H1 (cell line): ENCODE results near the gene NDUFA7. TPM values are rescaled to one million over a fixed set of nuclear protein-coding genes. Genes with fewer than 3 reads are reported as not detected.

Experiments
- ASH2L ChIP-seq: fragments of 200-600, 300-600 bp; sonication (generic); IDR thresholded peaks from one replicate; pipeline ENCODE4 v1.7.1; 2017; ENCODE audit warnings: low read length
- BCL11A ChIP-seq, 2 experiments: IDR thresholded peaks; one replicate each; pipeline ENCODE4 v1.6.1; 2011; ENCODE audit warnings: low read depth in 2 of 2, low read length in 2 of 2, mild to moderate bottlenecking in 2 of 2
- CBX5 ChIP-seq: fragments of 300-800, 300-1000 bp; sonication (generic); IDR thresholded peaks from 2 replicates; pipeline ENCODE4 v1.7.1; 2016; ENCODE audit warnings: antibody characterized with exemption, low read length, low read depth
- CHD1 ChIP-seq: IDR thresholded peaks from 2 replicates; pipeline ENCODE4 v1.6.1; 2012; ENCODE audit warnings: low read depth, low read length, improper control_type of control experiment
- CHD2 ChIP-seq: IDR thresholded peaks from 2 replicates; pipeline ENCODE4 v1.6.1; 2012; ENCODE audit warnings: low read length, improper control_type of control experiment
- GTF2F1 ChIP-seq: IDR thresholded peaks from 2 replicates; pipeline ENCODE4 v1.6.1; 2012; ENCODE audit warnings: low read depth, low read length, improper control_type of control experiment, borderline replicate concordance
- HDAC6 ChIP-seq: IDR thresholded peaks from one replicate; pipeline ENCODE4 v1.7.1; 2012; ENCODE audit warnings: low read depth, mild to moderate bottlenecking, inconsistent platforms, low read length, moderate library complexity
- MAX ChIP-seq: IDR thresholded peaks from 2 replicates; pipeline ENCODE4 v1.6.1; 2012; ENCODE audit warnings: inconsistent platforms
- POU5F1 ChIP-seq: IDR thresholded peaks from 2 replicates; pipeline ENCODE4 v1.6.1; 2011; ENCODE audit warnings: low read depth, mild to moderate bottlenecking, low read length, moderate library complexity
- RAD21 ChIP-seq, 2 experiments: IDR thresholded peaks in 1 of 2; conservative IDR thresholded peaks in 1 of 2; 2 replicates each; pipeline ENCODE4 v1.6.1; 2011; ENCODE audit warnings: low read depth in 2 of 2, low read length in 2 of 2, improper control_type of control experiment in 1 of 2, inconsistent platforms in 1 of 2, mild to moderate bottlenecking in 1 of 2, moderate library complexity in 1 of 2
- RFX5 ChIP-seq: IDR thresholded peaks from 2 replicates; pipeline ENCODE4 v1.6.1; 2011; ENCODE audit warnings: low read depth, low read length, improper control_type of control experiment, borderline replicate concordance
- RNF2 ChIP-seq: fragments of 200-900, 300-1000 bp; sonication (generic); IDR thresholded peaks from 2 replicates; pipeline ENCODE4 v1.7.1; 2016; ENCODE audit warnings: borderline replicate concordance, low read depth, mild to moderate bottlenecking, antibody characterized with exemption, low read length; ENCODE audit not compliant: poor library complexity, severe bottlenecking; ENCODE audit errors: missing control alignments
- SIRT6 ChIP-seq: IDR thresholded peaks from one replicate; pipeline ENCODE4 v1.7.1; 2012; ENCODE audit warnings: low read length, inconsistent platforms
- SIX5 ChIP-seq: IDR thresholded peaks from 2 replicates; pipeline ENCODE4 v1.6.1; 2011; ENCODE audit warnings: mild to moderate bottlenecking, low read depth, low read length
- SP1 ChIP-seq: IDR thresholded peaks from 2 replicates; pipeline ENCODE4 v1.6.1; 2011; ENCODE audit warnings: low read depth, low read length
- SP4 ChIP-seq: IDR thresholded peaks from 2 replicates; pipeline ENCODE4 v1.6.1; 2012; ENCODE audit warnings: low read length, inconsistent platforms
- TAF1 ChIP-seq: IDR thresholded peaks from 2 replicates; pipeline ENCODE4 v1.6.1; 2011; ENCODE audit warnings: mild to moderate bottlenecking, low read depth, low read length
- TAF7 ChIP-seq: optimal IDR thresholded peaks from 2 replicates; pipeline ENCODE3; 2011; ENCODE audit warnings: low read depth, mild to moderate bottlenecking, inconsistent platforms, low read length, moderate library complexity, borderline replicate concordance
- TBP ChIP-seq: IDR thresholded peaks from 2 replicates; pipeline ENCODE4 v1.6.1; 2011; ENCODE audit warnings: low read depth, low read length, improper control_type of control experiment
- TCF12 ChIP-seq: IDR thresholded peaks from 2 replicates; pipeline ENCODE4 v1.6.1; 2011; ENCODE audit warnings: low read depth, mild to moderate bottlenecking, low read length
- TEAD4 ChIP-seq: IDR thresholded peaks from 2 replicates; pipeline ENCODE4 v1.6.1; 2012; ENCODE audit warnings: low read depth, low read length, inconsistent platforms, mixed read lengths
- polyA plus RNA-seq, 7 experiments: library from polyadenylated mRNA; depleted of rRNA in 3 of 7; stranded (reverse) in 5 of 7; unstranded in 2 of 7; fragments of >200 nt in 5 of 7; fragments of 200-250 nt in 2 of 7; gene quantifications; 1 replicate in 5 of 7; 2 replicates in 1 of 7; 4 replicates in 1 of 7; pipeline versions ENCODE4 v1.2.1 to v1.2.3, GENCODE V29; 2011 to 2013; ENCODE audit warnings: missing spikeins in 2 of 7, mixed read lengths in 2 of 7
- total RNA-seq: library from RNA; stranded (reverse); fragmentation: NEBNext Ultra II Directional; extraction: Animal tissue kit (Norgen Biotek cat#: 25700); gene quantifications from 2 replicates; pipeline ENCODE4 v1.2.1, GENCODE V29; 2021
- TF ChIP-seq, protein P1 (sequence below): IDR thresholded peaks from 2 replicates; pipeline ENCODE4 v1.6.1; 2012; ENCODE audit warnings: low read length, inconsistent platforms

The NDUFA7 gene
- total and polyA plus RNA-seq, 2 of the 8 experiments (the other 6 are each of a cell fraction or from before 2014, with no cell fraction given), result 54.4 to 286 TPM

DNA sequence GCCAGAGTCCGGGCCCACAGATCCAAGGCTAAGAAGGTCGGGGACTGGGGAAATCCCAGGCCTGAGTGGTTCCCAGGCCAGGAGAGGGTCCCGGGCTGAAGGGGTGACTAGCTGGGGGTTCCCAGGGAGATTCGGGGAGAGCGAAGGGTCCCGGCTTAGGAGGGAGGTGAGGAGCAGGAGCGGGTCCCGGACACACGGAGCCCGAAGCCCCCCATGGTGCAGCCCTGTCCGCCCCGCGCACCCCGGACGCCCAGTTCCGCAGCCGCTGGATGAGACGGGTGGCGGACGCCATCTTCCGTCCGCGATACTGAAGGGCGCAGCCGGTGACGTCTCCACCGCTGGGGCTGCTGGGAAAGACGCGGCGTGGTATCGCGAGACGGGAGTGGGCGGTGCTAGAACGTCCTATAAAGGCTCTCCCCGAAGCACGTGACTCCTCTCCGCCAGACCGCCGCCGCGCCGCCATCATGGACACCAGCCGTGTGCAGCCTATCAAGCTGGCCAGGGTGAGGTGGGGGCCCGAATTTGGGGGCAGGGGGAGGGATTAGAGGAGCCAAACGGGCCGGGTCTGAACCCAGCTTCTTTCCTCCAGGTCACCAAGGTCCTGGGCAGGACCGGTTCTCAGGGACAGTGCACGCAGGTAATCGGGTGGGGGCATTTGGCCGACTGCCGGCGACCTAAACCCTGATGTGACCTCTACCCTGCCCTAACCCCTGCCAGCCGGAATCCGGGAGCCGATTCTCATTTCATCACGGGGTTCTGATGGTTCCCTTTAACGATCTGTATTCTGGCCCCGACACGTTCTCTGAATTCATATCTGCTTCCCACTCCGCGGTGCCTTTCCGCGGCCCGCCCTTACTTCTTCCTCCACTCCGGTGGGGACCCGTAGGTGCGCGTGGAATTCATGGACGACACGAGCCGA, at the start of gene NDUFA7, which contains the start of gene RPS28 (continued):
- TF ChIP-seq RNF2 (no peak), SP1 (peak; percentile 80; the same call in 1 of the 2 replicates), BCL11A (IDR thresholded peaks at IDR 0.05; ENCODE audit: low read depth in 2 of 2, low read length in 2 of 2) (no peak), CHD1 (no peak), RFX5 (no peak), CBX5 (no peak), TBP (peak; percentile 97), TCF12 (no peak), MAX (peak; percentile 89), RAD21 (IDR thresholded peaks at IDR 0.05 in 1 of 2, conservative IDR thresholded peaks at IDR 0.05 in 1 of 2; ENCODE audit: low read depth in 2 of 2, low read length in 2 of 2) (peak; percentile 19 to 41; a peak in 2 of 4 replicates), GTF2F1 (0 out of 2 replicates have a peak, but pooled peaks have one; percentile 22), POU5F1 (no peak), TAF7 (peak; percentile 96), ASH2L (peak; percentile 76), CHD2 (peak; percentile 99), SP4 (no peak), SIX5 (peak; percentile 15; the same call in 1 of the 2 replicates), SIRT6 (no peak), HDAC6 (no peak), TEAD4 (no peak), TAF1 (peak; percentile 99)
- TF ChIP-seq, protein P1, sequence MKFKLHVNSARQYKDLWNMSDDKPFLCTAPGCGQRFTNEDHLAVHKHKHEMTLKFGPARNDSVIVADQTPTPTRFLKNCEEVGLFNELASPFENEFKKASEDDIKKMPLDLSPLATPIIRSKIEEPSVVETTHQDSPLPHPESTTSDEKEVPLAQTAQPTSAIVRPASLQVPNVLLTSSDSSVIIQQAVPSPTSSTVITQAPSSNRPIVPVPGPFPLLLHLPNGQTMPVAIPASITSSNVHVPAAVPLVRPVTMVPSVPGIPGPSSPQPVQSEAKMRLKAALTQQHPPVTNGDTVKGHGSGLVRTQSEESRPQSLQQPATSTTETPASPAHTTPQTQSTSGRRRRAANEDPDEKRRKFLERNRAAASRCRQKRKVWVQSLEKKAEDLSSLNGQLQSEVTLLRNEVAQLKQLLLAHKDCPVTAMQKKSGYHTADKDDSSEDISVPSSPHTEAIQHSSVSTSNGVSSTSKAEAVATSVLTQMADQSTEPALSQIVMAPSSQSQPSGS, result peak; percentile 89
